Measurements from ENCODE around the gene KCNT1.

DNA sequence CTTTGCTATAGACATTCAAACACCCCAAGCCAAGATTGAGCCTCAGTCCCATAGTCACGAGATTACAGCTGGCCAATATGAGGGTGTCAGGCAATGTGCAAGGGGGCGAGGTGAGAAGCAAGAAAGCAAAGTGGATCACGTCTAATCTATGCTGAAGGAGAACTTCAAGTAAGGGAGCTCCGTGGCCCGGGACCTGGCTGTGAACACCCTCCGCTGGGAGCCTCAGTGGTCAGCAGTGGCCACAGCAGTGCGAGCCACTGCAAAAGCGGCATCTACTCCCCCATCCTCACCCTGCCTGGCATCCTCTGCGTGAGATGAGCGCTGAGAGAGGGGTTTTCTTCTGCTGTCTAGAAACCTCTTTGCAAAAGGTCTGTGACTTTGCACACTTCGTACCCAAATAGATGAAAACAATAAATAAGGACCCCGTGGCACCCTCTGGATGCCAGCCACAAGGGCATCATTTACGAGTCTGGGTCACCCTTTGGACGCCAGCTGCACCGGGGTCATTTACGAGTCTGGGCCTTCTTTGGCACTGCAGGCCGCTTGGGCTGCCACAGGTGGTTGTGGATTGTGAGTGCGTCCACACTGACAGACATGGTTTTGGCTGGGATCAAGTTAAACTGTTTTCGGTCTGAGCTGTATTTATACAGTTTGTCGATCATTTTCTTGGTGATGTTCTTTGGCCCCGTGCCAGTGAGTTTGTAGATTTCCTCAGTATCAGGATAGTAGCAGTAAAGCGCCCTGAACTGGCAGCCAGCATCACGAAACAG, 109.0 kb downstream of the KCNT1 start:
- no peak for TF ChIP-seq CTCF (IDR thresholded peaks at IDR 0.05; ENCODE audit: extremely low read depth in 1 of 2, insufficient read depth in 1 of 2, low read depth in 1 of 2, low read length in 2 of 2)
- no peak for TF ChIP-seq POLR2A (IDR thresholded peaks at IDR 0.05; ENCODE audit: low read depth, low read length)
- no peak for TF ChIP-seq MAX (IDR thresholded peaks at IDR 0.05; ENCODE audit: insufficient read depth, insufficient read length)
- no peak for TF ChIP-seq EZH2 (IDR thresholded peaks at IDR 0.05; ENCODE audit: borderline replicate concordance, low read depth, low read length, severe bottlenecking)
